Lower lobe of right lung (tissue), 2 donors: ENCODE measurements around the gene OSBPL5. TPM values are rescaled to one million over a fixed set of nuclear protein-coding genes. Genes with fewer than 3 reads are reported as not detected.

Experiments
- ATAC-seq, 2 donors: fragments of 200-7000 bp; cut with Tn5 transposase; one replicate each; pipeline ENCODE4 v1.9.1; 2020 to 2022; ENCODE audit warnings: mild to moderate bottlenecking in 2 of 2, moderate library complexity in 2 of 2
- DNase-seq: peaks from one replicate; pipeline ENCODE4 v3.0.0-alpha.2; 2020
- H3K27ac ChIP-seq: fragments of 200-600 bp; one replicate; pipeline ENCODE4 v1.8.0; 2022
- H3K27me3 ChIP-seq: fragments of 200-600 bp; one replicate; pipeline ENCODE4 v1.8.0; 2022; ENCODE audit warnings: low read depth
- H3K36me3 ChIP-seq: fragments of 200-600 bp; one replicate; pipeline ENCODE4 v1.8.0; 2022; ENCODE audit warnings: mild to moderate bottlenecking
- H3K4me1 ChIP-seq: fragments of 200-600 bp; one replicate; pipeline ENCODE4 v1.8.0; 2022
- H3K4me3 ChIP-seq: fragments of 200-600 bp; one replicate; pipeline ENCODE4 v1.8.0; 2022; ENCODE audit warnings: mild to moderate bottlenecking
- H3K9me3 ChIP-seq: fragments of 200-600 bp; one replicate; pipeline ENCODE4 v1.8.0; 2022
- intact Hi-C: fragments of 100-400 bp; cut with DNase I; formaldehyde crosslinking; loops from one replicate; pipeline ENCODE4 v1.11.0; 2022
- total RNA-seq: library from RNA; stranded (reverse); fragmentation: NEBNext Ultra II Directional; extraction: Animal tissue kit (Norgen Biotek cat#: 25700); gene quantifications from one replicate; pipeline ENCODE4 v1.2.1, GENCODE V29; 2021
- TF ChIP-seq, protein P1 (sequence below): fragments of 200-600 bp; IDR thresholded peaks from one replicate; pipeline ENCODE4 v1.8.0; 2022; ENCODE audit warnings: antibody characterized with exemption, mild to moderate bottlenecking
- donor health status: DM: no; HTN: yes; CAD: no; lungs with severe emphysema.

The OSBPL5 gene
- total RNA-seq, 1 donor from 2014 or later, result 46.2 TPM

DNA sequence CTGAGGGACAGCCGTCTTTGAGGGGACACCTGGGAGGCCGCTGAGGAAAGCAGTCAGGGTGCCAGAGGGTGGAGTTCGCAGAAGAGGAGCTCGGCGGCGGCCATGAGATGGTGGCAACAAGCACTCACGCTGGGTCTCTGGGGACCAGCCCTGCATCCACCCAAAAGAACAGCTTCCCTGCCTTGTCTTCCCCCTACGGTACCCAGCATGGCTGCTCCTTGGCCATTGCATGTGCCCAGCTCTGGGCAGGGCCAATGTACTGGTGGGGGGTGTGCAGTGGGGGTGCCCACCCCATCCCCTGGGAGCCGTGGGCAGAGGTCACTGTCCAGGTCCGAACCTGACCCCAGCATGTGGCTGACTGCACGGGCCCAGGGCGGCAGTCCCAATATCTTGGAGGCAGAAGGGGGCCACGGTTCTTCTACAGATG lies 42.3 kb downstream of the OSBPL5 start:
- Histone ChIP-seq H3K27ac (no peak overlapping the region), H3K4me1 (peaks cover 44% of the 10 kb centered on the region), H3K4me3 (no peak overlapping the region), H3K9me3 (no peaks in the 10 kb centered on the region), H3K36me3 (peaks cover 43% of the 10 kb centered on the region), H3K27me3 (no peaks in the 10 kb centered on the region)
- TF ChIP-seq, protein P1, sequence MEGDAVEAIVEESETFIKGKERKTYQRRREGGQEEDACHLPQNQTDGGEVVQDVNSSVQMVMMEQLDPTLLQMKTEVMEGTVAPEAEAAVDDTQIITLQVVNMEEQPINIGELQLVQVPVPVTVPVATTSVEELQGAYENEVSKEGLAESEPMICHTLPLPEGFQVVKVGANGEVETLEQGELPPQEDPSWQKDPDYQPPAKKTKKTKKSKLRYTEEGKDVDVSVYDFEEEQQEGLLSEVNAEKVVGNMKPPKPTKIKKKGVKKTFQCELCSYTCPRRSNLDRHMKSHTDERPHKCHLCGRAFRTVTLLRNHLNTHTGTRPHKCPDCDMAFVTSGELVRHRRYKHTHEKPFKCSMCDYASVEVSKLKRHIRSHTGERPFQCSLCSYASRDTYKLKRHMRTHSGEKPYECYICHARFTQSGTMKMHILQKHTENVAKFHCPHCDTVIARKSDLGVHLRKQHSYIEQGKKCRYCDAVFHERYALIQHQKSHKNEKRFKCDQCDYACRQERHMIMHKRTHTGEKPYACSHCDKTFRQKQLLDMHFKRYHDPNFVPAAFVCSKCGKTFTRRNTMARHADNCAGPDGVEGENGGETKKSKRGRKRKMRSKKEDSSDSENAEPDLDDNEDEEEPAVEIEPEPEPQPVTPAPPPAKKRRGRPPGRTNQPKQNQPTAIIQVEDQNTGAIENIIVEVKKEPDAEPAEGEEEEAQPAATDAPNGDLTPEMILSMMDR, result no peak
- intact Hi-C loops, result no loop called here
- DNase-seq, result peak; percentile 44
- no peak for ATAC-seq

DNA sequence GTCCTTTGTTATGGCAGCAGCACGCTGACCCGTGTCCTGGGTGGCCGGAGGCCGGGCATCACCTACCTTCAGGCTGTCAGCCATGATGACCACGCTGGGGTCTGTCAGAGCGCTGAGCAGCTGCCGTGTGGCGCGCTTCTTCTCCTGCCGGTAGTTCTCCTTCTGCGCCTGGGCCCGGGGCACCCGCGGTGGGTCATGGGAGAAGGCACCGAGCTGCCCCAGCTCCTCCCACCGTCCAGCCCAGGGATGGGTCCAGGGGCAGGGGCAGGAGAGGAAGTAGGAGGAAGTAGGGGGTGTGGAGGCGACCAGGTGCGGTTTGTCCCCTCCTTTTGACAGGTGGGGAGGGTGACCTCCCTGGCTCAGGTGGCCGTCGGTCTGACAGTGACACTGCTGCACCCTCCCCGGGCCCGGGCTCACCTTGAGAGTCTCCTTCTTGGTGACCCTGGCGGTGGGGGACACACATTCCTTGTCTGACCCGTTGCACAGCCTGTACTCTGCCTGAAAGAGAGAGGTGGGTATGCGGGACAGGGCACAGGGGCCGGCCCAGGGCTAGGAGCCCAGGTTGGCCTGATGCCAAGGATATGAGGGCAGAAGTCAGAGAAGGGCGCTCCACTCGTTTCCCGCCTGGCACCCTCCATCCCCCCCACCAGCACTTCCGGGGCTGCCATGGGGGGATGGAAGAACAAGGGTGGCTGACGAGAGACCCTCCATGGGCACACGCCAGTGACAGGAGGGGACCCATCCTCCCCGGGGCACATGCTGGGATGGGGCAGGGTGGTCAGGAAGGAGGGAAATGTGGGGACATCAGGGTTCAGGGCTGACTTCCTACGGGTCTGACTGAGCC lies 43.0 kb downstream of the OSBPL5 start:
- peak; percentile 46 for DNase-seq
- Histone ChIP-seq H3K27ac (no peak overlapping the region), H3K4me1 (peaks cover 41% of the 10 kb centered on the region), H3K36me3 (peaks cover 43% of the 10 kb centered on the region), H3K4me3 (no peak overlapping the region), H3K27me3 (no peaks in the 10 kb centered on the region), H3K9me3 (no peaks in the 10 kb centered on the region)
- no peak for ATAC-seq
- TF ChIP-seq, protein P1, result no peak
- intact Hi-C loops, result no loop called here

DNA sequence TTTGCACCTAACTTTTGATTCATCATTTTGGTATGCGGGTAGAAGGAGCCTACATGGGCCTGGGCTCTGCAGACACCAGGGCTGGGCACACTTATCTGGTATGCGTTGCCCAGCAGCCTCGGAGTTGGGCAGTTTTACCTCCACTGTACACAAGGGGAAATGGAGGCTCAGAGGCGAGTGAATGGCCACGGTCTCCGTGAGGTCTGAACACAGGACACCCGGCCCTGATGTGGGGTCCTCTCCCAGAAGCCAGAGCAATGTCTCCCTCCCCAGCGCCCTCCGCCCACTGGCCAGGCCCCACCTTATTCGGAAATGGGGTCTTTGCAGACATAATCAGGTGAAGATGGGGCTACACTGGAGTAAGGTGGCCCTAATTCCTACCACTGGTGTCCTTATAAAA lies 43.7 kb downstream of the OSBPL5 start:
- Histone ChIP-seq H3K36me3 (peaks cover 42% of the 10 kb centered on the region), H3K27ac (no peak overlapping the region), H3K27me3 (no peaks in the 10 kb centered on the region), H3K4me3 (no peak overlapping the region), H3K4me1 (peaks cover 34% of the 10 kb centered on the region), H3K9me3 (no peaks in the 10 kb centered on the region)
- DNase-seq (peak; percentile 28), ATAC-seq (no peak)
- intact Hi-C loops, result no loop called here
- TF ChIP-seq, protein P1, result no peak

DNA sequence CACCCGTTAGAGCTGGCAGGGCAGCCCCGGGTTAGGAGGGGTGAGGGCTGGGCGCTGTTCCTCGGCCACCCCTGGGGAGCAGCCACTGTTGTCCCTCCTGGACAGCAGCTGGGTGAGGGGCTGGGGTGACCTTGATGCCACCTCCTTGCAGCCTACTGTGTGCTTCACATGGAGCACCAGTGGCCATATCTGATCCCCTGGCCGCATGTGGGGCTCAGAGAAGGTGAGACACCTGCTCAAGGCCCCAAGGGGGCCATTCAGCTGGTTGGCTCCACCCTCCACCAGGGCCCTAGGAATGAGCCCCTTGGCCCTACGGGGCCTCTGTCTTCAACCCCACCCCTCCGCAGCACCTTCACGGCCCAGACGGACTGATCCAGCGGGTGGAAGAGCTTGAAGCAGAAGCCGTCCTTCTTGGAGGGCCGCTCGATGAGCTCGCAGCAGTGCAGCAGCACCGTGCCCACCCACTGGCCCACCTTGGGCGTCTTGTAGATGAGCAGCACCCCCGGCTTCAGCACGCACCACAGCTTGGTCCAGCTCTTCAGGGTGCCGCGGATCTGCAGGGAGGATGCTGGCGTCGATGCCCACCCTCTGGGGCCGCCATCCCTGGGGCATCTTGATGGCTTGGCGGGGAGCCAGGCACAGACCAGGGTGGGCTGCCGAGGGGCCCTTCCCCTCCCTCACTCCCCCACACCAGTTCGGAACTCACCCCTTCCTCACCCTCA lies 44.9 kb downstream of the OSBPL5 start:
- peak; percentile 30 for DNase-seq
- no peak for ATAC-seq

DNA sequence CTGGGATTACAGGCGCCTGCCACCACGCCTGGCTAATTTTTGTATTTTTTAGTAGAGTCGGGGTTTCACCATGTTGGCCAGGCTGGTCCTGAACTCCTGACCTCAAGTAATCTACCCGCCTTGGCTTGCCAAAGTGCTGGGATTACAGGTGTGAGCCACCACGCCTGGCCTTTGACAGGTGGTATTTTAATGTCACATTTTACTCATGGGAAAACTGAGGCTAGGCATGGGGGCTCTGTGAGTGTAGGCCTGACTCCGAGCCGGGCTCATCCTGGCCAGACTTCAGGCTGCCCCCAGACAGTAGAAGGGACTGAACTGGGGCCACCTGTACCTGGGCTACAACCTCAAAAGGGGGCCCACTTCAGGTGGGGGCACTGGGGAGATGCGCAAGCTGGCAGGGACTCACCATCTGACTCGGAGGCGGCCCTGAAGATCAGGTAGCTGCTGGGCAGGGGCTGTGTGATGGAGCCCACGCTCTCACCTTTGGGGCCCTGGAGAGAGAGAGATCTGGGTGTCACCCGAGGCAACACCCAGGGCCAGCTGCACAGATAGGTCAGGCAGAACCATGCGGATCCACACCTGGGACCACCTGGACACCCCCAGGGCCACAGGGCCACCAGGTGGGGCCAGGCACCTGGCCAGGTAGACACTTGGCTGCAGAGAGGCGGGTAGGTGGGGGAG lies 45.8 kb downstream of the OSBPL5 start:
- DNase-seq (peak; percentile 32), ATAC-seq (peak in 1 of 2 donors; percentile 33)
- Histone ChIP-seq H3K9me3 (no peaks in the 10 kb centered on the region), H3K27me3 (no peaks in the 10 kb centered on the region), H3K4me1 (peaks cover 16% of the 10 kb centered on the region), H3K27ac (no peak overlapping the region), H3K36me3 (peaks cover 36% of the 10 kb centered on the region), H3K4me3 (no peak overlapping the region)
- intact Hi-C loops, result no loop called here
- TF ChIP-seq, protein P1, result no peak

More for the DNA sequence above, 44.9 kb downstream of the OSBPL5 start:
- Histone ChIP-seq H3K9me3 (no peaks in the 10 kb centered on the region), H3K4me3 (no peak overlapping the region), H3K36me3 (peaks cover 36% of the 10 kb centered on the region), H3K4me1 (peaks cover 26% of the 10 kb centered on the region), H3K27ac (no peak overlapping the region), H3K27me3 (no peaks in the 10 kb centered on the region)
- TF ChIP-seq, protein P1, result no peak
- intact Hi-C loops, result no loop called here
